Mesodermal cell (in vitro differentiated cells): ENCODE measurements around the gene EPS8L1.
"Not testable (repeated sequence)": the region's sequence is repeated elsewhere in the genome, so short reads cannot be mapped to it uniquely, and the experiment has no call there.

ENCODE experiments used
- H3K27ac ChIP-seq: 2 replicates; pipeline ENCODE4 v1.7.0; 2013; ENCODE audit warnings: mild to moderate bottlenecking, low read depth, low read length, moderate library complexity; ENCODE audit not compliant: severe bottlenecking
- H3K36me3 ChIP-seq: 2 replicates; pipeline ENCODE4 v1.7.1; 2013; ENCODE audit warnings: mild to moderate bottlenecking, low read length, moderate library complexity; ENCODE audit not compliant: control insufficient read depth, insufficient read depth
- H3K4me1 ChIP-seq: one replicate; pipeline ENCODE4 v1.7.1; 2013; ENCODE audit warnings: mild to moderate bottlenecking, low read length; ENCODE audit not compliant: insufficient read depth, control insufficient read depth, poor library complexity, severe bottlenecking
- H3K4me3 ChIP-seq: 2 replicates; pipeline ENCODE4 v1.7.0; 2013; ENCODE audit warnings: low read length, control low read depth, mild to moderate bottlenecking; ENCODE audit not compliant: insufficient read depth, poor library complexity, severe bottlenecking; ENCODE audit errors: extremely low read depth
- H3K9me3 ChIP-seq: 2 replicates; pipeline ENCODE4 v1.7.1; 2013; ENCODE audit warnings: mild to moderate bottlenecking, low read length, moderate library complexity; ENCODE audit not compliant: control insufficient read depth
- WGBS, 2 experiments: methylation state at CpG; one replicate each; pipeline ENCODE4 v1.1.5; 2013; ENCODE audit warnings: missing lambda C conversion rate in 2 of 2; ENCODE audit not compliant: insufficient coverage in 2 of 2; 5-methylcytosine and 5-hydroxymethylcytosine counted together

The EPS8L1 gene

GRCh38 chr19:55097864-55098715 is 22.4 kb downstream of the EPS8L1 start:
- H3K9me3 ChIP-seq, result peaks cover under 1% of the 10 kb centered on the region
- H3K27ac ChIP-seq, result no peak overlapping the region
- no peak overlapping the region for H3K4me3 ChIP-seq
- H3K36me3 ChIP-seq, result peaks cover 54% of the 10 kb centered on the region
- no peaks in the 10 kb centered on the region for H3K4me1 ChIP-seq
- WGBS, 2 experiments, result 96 to 100% methylated on average over 17 to 19 of the region's 23 CpGs

DNA sequence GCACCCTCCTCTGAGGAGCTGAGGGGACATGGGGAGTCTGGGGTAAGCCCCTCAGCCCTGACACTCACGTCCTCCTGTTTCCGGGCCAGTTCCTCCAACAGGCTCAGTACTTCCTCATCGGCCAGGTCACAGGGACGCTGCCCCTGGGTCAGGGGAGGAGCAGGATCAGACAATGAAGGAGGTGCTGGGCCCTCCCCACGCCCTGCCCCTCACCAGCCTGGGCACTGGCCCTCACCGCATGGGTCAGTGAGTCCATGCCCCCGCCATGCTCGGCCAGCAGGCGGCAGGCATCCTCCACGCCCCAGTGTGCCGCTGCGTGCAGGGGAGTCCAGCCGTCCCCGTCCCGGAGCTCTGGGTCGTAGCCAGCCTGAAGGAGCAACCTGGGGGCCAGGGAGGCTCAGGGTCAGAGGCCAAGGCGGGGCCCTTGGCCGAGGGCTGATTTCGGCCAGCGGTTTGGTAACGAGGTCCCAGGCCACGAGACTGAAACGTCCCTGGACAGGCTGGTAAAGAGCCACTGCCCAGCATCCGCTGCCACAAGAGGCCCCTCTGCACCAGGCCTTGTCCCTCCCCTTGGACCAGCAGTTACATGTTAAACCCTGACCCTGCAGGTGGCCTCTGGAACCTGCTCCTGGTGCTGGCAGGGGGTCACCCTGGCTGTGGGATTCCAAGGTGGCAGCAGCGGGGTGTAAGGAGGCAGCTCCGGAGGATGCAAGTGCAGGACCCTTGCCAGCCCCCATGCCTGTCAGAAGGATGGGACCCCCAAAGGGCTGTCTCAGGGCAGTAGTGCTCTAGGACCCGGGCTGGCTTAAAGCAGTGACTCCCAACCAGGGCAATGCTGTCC is 23.3 kb downstream of the EPS8L1 start:
- Histone ChIP-seq H3K27ac (no peak overlapping the region), H3K36me3 (peaks cover 61% of the 10 kb centered on the region), H3K4me1 (no peaks in the 10 kb centered on the region), H3K4me3 (no peak overlapping the region), H3K9me3 (peaks cover 5% of the 10 kb centered on the region)
- whole genome bisulfite sequencing, 2 experiments, result 96 to 97% methylated on average over 25 to 26 of the region's 27 CpGs

GRCh38 chr19:55099557-55100506 is 24.2 kb downstream of the EPS8L1 start:
- Histone ChIP-seq H3K27ac (no peak overlapping the region), H3K4me1 (no peaks in the 10 kb centered on the region), H3K4me3 (no peak overlapping the region), H3K9me3 (peaks cover 5% of the 10 kb centered on the region), H3K36me3 (peaks cover 58% of the 10 kb centered on the region)
- 88 to 92% methylated on average over 16 to 24 of the region's 27 CpGs for WGBS, 2 experiments

- Histone ChIP-seq H3K36me3 (peaks cover 69% of the 10 kb centered on the region), H3K4me3 (no peak overlapping the region), H3K9me3 (peaks cover 5% of the 10 kb centered on the region), H3K4me1 (no peaks in the 10 kb centered on the region), H3K27ac (no peak overlapping the region)
- 86 to 96% methylated on average over 9 of the region's 10 CpGs for WGBS, 2 experiments
These were observed 25.6 kb downstream of the EPS8L1 start for GRCh38 chr19:55101261-55101660.

DNA sequence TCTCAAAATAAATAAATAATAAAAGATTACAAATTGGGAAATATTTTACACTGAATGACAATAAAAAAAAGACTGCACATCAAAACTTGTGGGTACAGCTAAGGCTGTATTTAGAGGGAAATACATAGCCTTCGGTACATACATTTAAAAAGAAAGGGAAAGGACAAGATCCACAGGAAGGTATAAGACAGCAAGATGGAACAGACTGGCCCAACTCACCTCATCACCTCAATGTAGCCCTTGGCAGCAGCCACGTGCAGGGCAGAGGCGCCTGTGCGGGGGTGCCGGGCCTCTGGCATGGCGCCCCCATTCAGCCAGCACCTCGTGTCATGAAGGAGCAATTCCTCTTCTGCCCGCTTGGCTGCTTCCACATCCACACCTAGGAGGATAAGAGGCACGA is 27.5 kb downstream of the EPS8L1 start:
- Histone ChIP-seq H3K36me3 (peaks cover 76% of the 10 kb centered on the region), H3K9me3 (peaks cover 5% of the 10 kb centered on the region), H3K27ac (no peak overlapping the region), H3K4me1 (no peaks in the 10 kb centered on the region), H3K4me3 (no peak overlapping the region)
- 89 to 98% methylated on average over 5 to 9 of the region's 9 CpGs for WGBS, 2 experiments

- Histone ChIP-seq H3K9me3 (peaks cover 5% of the 10 kb centered on the region), H3K27ac (no peak overlapping the region), H3K4me3 (no peak overlapping the region), H3K36me3 (peaks cover 79% of the 10 kb centered on the region), H3K4me1 (no peaks in the 10 kb centered on the region)
- 93% methylated on average over 2 of the region's 2 CpGs; no CpG with 5 or more reads in 1 of the 2 experiments for WGBS, 2 experiments
These were observed 29.6 kb downstream of the EPS8L1 start for GRCh38 chr19:55105237-55105636.

- Histone ChIP-seq H3K9me3 (peaks cover 5% of the 10 kb centered on the region), H3K4me1 (no peaks in the 10 kb centered on the region), H3K36me3 (peaks cover 76% of the 10 kb centered on the region), H3K4me3 (no peak overlapping the region), H3K27ac (no peak overlapping the region)
- 95 to 98% methylated on average over 6 of the region's 6 CpGs for WGBS, 2 experiments
These were observed 30.9 kb downstream of the EPS8L1 start for GRCh38 chr19:55106591-55106990.

GRCh38 chr19:55107252-55107651 is 31.6 kb downstream of the EPS8L1 start:
- not testable (repeated sequence) for H3K9me3 ChIP-seq, H3K4me1 ChIP-seq, H3K4me3 ChIP-seq, H3K27ac ChIP-seq
- 86 to 100% methylated on average over 1 to 2 of the region's 3 CpGs for WGBS, 2 experiments
- H3K36me3 ChIP-seq, result peaks cover 73% of the 10 kb centered on the region

DNA sequence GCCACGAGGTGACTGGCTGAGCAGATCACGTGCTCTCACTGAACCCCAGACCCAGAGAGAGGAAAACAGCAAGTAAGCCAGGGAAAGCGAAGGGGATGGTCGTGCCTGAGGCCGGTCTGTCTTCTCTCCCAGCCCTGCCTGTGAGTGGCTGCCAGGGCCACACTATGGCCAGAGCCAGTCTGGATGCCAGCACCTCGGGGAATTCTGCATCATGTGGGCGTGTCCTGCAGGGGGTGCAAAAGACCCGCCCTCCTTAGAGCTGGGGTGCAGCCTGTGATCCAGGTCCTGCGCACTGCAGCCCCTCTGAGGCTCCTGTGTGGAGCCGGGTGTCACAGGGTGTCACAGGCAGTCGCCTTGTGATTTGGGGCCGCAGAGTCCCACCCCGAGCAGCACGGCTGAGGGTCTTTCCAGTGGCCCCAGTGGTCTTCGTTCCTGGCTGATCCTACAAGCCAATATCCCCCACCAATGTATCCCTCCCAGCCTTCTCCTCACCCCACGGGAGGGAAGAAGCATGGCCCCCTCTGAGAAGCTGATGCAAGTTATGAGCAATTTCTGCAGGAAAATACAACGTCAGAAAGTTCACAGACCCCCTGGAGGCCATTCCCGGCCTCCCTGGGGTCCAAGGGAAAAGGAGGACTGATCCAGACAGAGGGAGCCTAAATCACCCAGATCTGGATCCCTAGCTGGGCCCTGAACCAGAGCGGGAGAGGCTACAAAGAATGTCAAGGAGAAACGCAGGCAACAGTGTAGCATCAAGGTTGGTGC is 34.0 kb downstream of the EPS8L1 start:
- Histone ChIP-seq H3K27ac (no peak overlapping the region), H3K36me3 (peaks cover 62% of the 10 kb centered on the region)
- 88 to 91% methylated on average over 16 to 18 of the region's 20 CpGs for WGBS, 2 experiments

More for the DNA sequence above, 34.0 kb downstream of the EPS8L1 start:
- Histone ChIP-seq H3K9me3 (no peaks in the 10 kb centered on the region), H3K4me1 (peaks cover 23% of the 10 kb centered on the region), H3K4me3 (no peak overlapping the region)
